GM18498 (cell line): ENCODE measurements around the gene HOXB3.
"Not testable (repeated sequence)": the region's sequence is repeated elsewhere in the genome, so short reads cannot be mapped to it uniquely, and the experiment has no call there.

ENCODE experiments used
- ATAC-seq: cut with Tn5 transposase; IDR thresholded peaks from one replicate; pipeline ENCODE4 v1.9.1; 2021; ENCODE audit warnings: mild to moderate bottlenecking, moderate library complexity; ENCODE audit not compliant: unreplicated experiment

Gene HOXB3

GRCh38 chr17:48530208-48530886, 59.7 kb downstream of the HOXB3 start:
- ATAC-seq: no peak

GRCh38 chr17:48529683-48530009, 60.4 kb downstream of the HOXB3 start:
- no peak for ATAC-seq

- ATAC-seq: no peak
Observed at GRCh38 chr17:48528936-48529682, 60.9 kb downstream of the HOXB3 start.

DNA sequence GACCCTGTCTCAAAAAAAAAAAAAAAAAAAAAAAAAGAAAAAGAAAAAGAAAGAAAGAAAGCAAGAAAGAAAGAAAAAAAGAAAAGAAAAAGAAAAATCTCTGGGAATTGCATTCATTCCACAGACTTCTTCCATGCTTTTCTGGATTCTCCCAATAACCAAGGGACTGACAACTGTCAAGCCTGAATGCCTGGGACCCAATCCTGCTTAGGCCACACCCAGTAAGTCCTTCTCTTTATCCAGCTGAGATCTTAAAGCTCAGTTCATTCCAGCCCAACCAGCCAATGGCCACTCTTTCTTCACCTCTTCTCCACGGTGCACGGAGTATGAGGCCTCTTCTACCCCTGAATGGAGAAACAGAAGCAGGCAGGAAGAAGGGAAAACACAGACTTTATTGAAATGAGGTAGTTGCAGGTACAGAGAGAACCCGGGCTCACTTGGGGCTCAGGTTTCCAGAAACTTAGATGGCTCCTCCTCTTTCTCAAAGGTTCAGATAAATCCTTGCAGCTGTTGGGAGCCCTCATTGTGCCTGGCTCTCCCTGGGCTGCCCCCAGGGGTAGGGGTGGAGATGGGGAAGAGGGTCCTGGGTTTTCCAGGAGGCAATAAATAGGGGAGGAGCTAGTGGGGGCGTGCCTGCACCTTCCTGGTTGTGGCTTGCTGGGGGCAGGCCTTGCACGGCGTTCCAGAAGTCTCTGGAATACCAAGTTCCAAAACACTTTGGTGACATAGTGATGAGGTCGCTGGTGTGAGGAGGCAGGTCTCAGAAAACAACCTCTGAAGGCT, 61.7 kb downstream of the HOXB3 start:
- no peak for ATAC-seq

DNA sequence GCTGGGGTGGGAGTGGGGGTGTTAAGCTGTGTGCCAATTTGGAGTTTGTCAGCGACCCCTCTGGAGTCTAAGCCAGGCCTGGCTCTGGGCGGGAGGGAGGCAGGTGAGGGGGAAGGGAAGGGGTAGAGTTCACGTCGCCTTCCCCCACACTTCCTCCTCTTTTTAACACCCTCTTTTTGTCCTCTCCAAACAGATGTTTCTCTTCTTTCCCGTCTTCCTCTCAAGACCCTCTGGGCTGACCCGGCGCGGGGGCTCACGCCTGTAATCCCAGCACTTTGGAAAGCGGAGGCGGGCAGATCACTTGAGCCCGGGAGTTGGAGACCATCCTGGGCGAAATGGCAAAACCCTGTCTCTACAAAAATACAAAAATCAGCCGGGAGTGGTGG, 62.5 kb downstream of the HOXB3 start:
- ATAC-seq: no peak

DNA sequence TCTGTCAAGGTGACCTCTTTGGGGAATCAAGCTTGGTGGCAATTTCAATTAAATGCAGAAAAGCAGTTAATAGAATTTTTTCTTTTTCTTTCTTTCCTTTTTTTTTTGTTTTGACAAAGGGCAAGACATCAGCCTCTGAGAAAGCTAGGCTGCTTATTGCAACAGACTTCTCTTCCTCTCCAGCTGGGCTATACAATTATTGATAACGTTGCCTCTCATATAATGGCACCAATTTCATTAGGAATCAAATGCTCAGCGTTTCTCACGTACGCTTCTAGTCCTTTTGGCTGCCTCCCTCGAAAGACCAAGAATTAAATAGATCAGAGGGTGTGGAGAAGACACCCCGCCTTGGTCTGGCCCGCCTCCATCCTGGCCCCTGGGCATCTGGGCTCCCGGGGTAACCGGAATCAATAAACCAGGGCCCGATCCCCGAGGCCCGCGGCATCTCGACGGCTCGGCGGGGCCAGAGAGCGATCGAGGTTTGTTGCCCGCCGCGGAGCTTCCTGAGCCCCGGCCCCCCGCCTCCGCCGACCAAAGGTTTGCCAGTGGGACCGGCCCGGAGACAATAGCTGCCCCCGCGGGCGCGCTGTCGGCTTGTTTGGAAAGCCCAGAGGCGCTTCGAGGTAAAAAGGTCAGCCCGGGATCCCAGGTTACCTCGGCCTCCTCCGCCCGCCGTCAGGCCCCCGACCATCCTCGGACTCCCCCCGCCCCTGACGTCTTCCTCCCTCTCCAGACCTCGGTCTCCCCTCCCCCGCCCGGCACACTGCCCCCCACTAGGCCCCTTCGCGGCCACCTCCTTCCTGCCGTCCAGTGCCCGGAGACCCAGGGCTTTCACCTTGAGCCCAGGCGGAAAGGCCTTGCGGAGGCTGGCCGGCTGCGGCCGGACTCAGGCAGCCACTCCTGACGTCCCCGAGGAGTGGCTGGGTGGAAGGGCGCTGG, 63.2 kb downstream of the HOXB3 start:
- no peak for ATAC-seq

- no peak for ATAC-seq
Observed at GRCh38 chr17:48523010-48523409, 67.0 kb downstream of the HOXB3 start.

DNA sequence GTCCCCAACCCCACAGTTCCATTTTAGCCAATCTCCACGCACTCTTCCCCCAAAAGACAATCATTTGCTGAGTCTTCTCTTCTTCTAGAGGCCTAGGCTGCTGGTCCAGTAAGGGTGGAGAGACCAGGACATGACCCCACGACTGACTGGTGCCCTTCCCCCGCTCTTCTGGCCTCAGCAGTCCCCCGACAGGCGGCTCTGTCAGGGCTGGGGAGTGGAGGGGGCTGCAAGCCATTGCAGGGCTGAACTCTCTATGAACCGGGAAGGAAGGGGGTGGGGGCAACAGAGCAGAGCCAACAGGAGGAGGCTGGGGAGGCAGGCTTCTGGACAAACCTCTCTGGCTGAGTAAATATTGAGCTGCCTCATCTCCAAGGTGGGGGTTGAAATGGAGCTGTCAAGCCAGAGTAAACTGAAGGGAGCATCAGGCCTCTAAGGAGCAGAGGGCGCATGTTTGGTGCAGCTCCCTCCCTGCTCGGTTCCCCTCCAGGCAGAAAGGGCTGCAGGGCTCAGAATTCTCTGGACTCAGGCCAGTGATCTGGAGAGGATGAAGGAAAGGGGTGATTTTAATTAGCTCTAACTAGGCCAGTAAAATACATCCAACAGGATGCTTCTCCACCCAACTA, 67.9 kb downstream of the HOXB3 start:
- ATAC-seq: no peak

- no peak for ATAC-seq
Observed at GRCh38 chr17:48520631-48521079, 69.4 kb downstream of the HOXB3 start.

GRCh38 chr17:48519427-48519826, 70.6 kb downstream of the HOXB3 start:
- ATAC-seq: no peak

GRCh38 chr17:48517478-48517877, 72.6 kb downstream of the HOXB3 start:
- no peak for ATAC-seq

DNA sequence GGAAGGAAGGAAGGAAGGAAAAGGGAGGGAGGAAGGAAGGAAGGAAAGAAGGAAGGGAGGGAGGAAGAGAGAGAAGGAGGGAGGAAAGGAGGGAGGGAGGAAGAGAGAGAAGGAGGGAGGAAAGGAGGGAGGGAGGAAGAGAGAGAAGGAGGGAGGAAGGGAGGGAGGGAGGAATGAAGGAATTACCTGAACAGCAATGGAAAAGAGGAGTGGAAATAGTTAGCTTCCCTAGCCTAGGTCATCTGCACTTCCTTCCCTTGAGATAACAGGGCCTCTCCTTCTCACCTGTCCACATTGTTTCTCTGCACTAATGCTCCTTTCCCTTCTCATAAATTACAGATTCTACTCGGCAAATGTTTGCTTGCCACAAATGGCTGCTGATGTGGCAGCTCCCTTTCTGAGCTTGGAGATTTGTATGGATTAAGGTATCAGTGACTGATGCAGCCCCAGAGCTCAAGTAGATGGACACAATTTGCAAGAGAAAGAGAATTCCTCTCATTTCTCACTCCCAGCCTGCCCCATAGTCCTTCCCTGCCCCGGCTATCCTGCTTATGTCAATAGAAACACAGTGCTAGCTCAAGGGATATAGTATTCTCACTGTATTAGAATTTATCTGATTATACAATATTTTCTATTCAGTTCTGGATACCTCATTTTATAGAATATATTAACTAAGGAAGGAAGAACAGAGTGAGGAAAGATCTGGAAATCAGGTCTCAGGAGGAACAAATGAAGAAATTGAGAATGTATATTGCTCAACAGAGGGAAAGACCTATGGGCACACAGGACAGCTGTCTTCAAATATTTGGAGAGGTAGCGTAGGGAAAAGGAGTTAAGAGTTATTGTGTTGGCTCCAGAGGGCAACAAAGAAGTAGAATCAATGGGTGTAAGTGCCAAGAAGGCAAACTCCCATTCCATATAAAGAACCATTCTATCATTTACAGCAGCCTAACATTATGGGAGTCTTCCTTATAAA, 73.8 kb downstream of the HOXB3 start:
- no peak for ATAC-seq

DNA sequence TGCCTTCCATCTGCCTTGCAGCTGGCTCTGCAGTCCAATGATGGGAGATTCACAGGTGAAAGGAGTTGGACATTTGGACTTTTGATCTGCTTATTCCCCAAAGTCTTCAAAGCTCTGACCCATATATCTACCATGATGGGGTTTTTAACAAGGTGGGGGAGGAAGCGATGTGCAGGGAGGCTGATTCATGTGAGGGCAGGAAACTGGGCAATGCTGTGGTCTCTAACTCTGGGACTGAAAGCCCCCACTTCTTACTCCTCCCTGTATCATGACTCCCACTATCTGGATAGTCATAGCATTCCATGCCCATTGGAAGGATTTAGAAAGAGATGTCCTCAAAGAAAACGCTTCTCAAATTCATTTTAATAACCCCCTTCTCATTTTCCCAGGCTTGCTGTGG, 75.6 kb downstream of the HOXB3 start:
- no peak for ATAC-seq

DNA sequence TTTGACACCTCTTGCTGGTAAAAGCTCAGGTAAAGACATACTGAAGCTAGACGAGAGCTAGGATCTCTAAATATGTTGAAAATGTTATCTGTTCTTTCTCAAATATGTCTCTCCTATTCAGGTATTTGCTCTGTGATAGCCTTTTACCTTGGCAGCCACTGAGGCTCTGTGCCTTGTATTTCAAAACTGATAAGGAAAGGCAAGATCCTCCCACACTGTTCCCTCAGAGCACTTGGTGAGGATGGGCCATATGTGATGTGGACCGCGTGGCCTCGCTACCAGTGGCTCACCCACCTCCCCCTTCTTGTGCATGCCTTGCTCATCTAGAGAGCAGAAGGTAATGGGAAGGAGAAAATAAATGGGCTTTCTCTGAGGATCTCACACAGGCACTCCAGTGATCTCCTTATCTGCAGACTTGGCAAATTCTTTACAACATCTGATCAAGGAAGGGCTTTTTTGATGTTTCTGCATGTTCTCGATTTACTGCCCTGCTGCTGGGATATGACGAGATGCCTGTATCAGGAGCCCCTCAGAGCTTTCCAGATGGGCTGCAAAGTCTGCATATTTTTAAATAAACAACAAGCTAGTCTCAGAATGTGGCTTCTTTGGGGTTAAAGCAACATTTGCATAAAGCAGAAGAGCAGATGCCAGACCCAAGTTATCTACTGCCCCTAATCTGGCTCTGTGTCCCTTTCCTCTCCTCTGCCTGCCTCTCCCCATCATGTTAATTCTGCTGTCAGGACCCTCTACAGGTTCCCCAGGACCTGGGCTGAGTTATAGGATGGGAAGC, 76.2 kb downstream of the HOXB3 start:
- no peak for ATAC-seq

DNA sequence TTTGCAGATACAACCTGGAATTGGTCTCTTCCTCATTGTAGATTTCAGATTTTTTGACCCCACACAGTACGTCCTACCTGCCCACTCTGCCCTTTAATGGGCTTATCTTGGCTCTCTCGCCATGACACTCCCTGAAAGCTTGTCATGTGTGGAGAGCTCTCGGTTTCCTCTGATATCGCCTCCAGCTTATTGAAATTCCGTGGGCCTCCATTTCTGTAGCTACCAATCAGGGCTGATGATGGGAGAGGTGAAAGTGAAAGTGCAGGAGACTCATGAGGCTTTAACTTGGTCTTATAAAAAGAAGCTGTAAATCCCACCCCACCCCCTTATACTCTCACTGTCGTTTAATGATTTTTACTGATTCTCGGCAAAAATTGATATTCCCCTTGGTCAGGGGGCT, 76.9 kb downstream of the HOXB3 start:
- ATAC-seq: no peak

GRCh38 chr17:48510761-48511604, 79.1 kb downstream of the HOXB3 start:
- ATAC-seq: peak; percentile 56

GRCh38 chr17:48510381-48510760, 79.7 kb downstream of the HOXB3 start:
- ATAC-seq: no peak

DNA sequence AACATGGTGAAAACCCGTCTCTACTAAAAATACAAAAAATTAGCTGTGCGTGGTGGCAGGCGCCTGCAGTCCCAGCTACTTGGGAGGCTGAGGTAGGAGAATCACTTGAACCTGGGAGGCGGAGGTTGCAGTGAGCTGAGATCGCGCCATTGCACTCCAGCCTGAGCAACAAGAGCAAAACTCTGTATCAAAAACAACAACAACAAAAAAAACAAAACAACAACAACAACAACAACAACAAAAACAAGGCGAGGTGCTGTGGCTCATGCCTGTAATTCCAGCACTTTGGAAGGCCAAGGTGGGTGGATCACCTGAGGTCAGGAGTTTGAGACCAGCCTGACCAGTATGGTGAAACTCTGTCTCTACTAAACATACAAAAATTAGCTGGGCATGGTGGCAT, 80.3 kb downstream of the HOXB3 start:
- ATAC-seq: not testable (repeated sequence)
